ENCODE data around the gene HBE1.
"Not testable (repeated sequence)": the region's sequence is repeated elsewhere in the genome, so short reads cannot be mapped to it uniquely, and the experiment has no call there.

GRCh38 chr11:5253440-5253839 is 16.3 kb downstream of the HBE1 start:
- TF ChIP-seq POLR2A, CTCF (IDR thresholded peaks at IDR 0.05): not testable (repeated sequence)

All from right lobe of liver (tissue), 4 donors.